Measurements from ENCODE around the gene SERPINB1. TPM values are rescaled to one million over a fixed set of nuclear protein-coding genes. Genes with fewer than 3 reads are reported as not detected.

The SERPINB1 gene
- total RNA-seq, 2 experiments from 2014 or later: 62.8 to 72.8 TPM

- H3K27ac Mint-ChIP-seq: no peak overlapping the region
- peaks cover 28% of the 10 kb centered on the region for H3K9me3 Mint-ChIP-seq
- ChIA-PET CTCF (interaction anchor here (1.4 kb wide), 1 partner anchor 9 kb away, joined by 3 read pairs; no protein-coding TSS in a partner anchor), POLR2A (interaction anchor here (0.7 kb wide), 1 partner anchor 15 kb away, joined by 3 read pairs; no protein-coding TSS in a partner anchor)
- no peaks in the 10 kb centered on the region for H3K27me3 Mint-ChIP-seq
- no peak overlapping the region for H3K4me3 Mint-ChIP-seq
- DNase-seq: no peak
- peaks cover 14% of the 10 kb centered on the region for H3K36me3 Mint-ChIP-seq (ENCODE audit: low read depth)
- H3K4me1 Mint-ChIP-seq: peaks cover 38% of the 10 kb centered on the region
These were observed 21.2 kb downstream of the SERPINB1 start for GRCh38 chr6:2820415-2820814.

GRCh38 chr6:2819978-2820377 lies 21.7 kb downstream of the SERPINB1 start:
- peaks cover 14% of the 10 kb centered on the region for H3K36me3 Mint-ChIP-seq (ENCODE audit: low read depth)
- H3K27me3 Mint-ChIP-seq: no peaks in the 10 kb centered on the region
- H3K9me3 Mint-ChIP-seq: peaks cover 33% of the 10 kb centered on the region
- ChIA-PET CTCF (interaction anchor here (1.4 to 2.0 kb wide), 2 partner anchors 9 to 28 kb away, joined by 3 to 6 read pairs; no protein-coding TSS in a partner anchor), POLR2A (interaction anchor here (0.7 kb wide), 1 partner anchor 15 kb away, joined by 3 read pairs; no protein-coding TSS in a partner anchor)
- peak overlapping the region; percentile 51 for H3K27ac Mint-ChIP-seq
- no peak for DNase-seq
- peaks cover 38% of the 10 kb centered on the region for H3K4me1 Mint-ChIP-seq
- no peak overlapping the region for H3K4me3 Mint-ChIP-seq

GRCh38 chr6:2819115-2819514 lies 22.5 kb downstream of the SERPINB1 start:
- peaks cover 38% of the 10 kb centered on the region for H3K4me1 Mint-ChIP-seq
- POLR2A ChIA-PET: interaction anchor here (0.7 to 0.9 kb wide), 2 partner anchors 22 to 52 kb away, joined by 3 read pairs; partner anchors contain the start of gene SERPINB1
- peaks cover 14% of the 10 kb centered on the region for H3K36me3 Mint-ChIP-seq (ENCODE audit: low read depth)
- no peaks in the 10 kb centered on the region for H3K27me3 Mint-ChIP-seq
- no peak for DNase-seq
- peaks cover 33% of the 10 kb centered on the region for H3K9me3 Mint-ChIP-seq
- H3K27ac Mint-ChIP-seq: no peak overlapping the region
- H3K4me3 Mint-ChIP-seq: no peak overlapping the region
- CTCF ChIA-PET: interaction anchor here (0.6 to 2.0 kb wide), 4 partner anchors 10 to 118 kb away, joined by 3 to 6 read pairs (median 3); no protein-coding TSS in a partner anchor

DNA sequence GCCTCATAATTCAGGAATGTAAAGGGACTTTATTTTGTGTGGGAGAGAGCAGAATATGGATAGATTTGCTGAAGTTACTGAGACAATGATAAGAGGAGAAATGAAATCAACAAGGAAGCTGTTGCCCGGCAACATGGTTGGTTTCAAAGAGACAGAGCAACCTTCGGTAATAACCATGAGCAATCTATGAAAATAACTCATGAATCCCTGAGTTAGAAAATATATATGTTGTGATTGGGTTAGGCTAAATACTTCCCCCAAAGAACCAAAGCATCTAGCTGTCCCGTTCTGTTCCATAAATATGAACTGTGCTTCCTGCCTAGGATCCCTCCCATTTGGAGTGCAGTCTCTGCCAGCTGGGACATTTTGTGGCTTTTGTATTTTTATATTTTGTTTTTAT lies 23.1 kb downstream of the SERPINB1 start:
- Mint-ChIP-seq H3K36me3 (ENCODE audit: low read depth) (peaks cover 14% of the 10 kb centered on the region), H3K27me3 (no peaks in the 10 kb centered on the region), H3K4me3 (no peak overlapping the region), H3K9me3 (peaks cover 32% of the 10 kb centered on the region), H3K27ac (no peak overlapping the region), H3K4me1 (peaks cover 38% of the 10 kb centered on the region)
- ChIA-PET CTCF (interaction anchor here (0.6 to 2.0 kb wide), 3 partner anchors 22 to 118 kb away, joined by 3 to 6 read pairs (median 3); no protein-coding TSS in a partner anchor), POLR2A (interaction anchor here (0.7 to 0.9 kb wide), 2 partner anchors 23 to 52 kb away, joined by 3 read pairs; partner anchors contain the start of gene SERPINB1)
- no peak for DNase-seq

DNA sequence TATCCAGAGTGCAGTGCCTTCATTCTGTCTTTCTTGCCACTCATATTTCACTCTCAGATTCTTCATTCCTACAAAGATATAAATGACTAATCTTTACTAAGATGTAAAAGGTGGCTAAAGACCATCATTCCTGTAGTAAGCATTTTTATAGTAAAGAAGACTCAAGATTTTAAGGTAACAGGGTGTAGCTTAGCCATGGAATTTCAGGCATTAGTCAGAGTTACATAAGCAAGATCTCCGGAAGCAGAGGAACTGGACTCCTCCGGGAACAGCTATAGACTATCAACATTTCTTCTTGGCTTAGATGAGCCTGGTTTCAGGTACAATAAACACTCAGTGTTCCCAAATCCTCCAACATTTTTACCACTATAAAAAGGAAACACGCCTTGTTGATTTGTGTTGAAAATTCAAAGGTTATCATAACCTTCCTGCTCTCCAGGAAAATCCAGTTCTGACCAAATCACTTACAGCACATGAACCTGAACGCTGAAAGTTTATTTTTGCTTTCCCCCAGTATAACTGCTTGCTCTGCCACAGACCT lies 23.7 kb downstream of the SERPINB1 start:
- no peak for DNase-seq
- Mint-ChIP-seq H3K9me3 (peaks cover 32% of the 10 kb centered on the region), H3K36me3 (ENCODE audit: low read depth) (peaks cover 14% of the 10 kb centered on the region), H3K4me3 (no peak overlapping the region), H3K27ac (no peak overlapping the region), H3K27me3 (no peaks in the 10 kb centered on the region), H3K4me1 (peaks cover 38% of the 10 kb centered on the region)
- ChIA-PET CTCF (interaction anchor here (0.6 to 2.0 kb wide), 4 partner anchors 14 to 399 kb away, joined by 3 to 6 read pairs (median 4); no protein-coding TSS in a partner anchor), POLR2A (no interaction called here)

GRCh38 chr6:2816158-2816557 lies 25.5 kb downstream of the SERPINB1 start:
- Mint-ChIP-seq H3K27ac (no peak overlapping the region), H3K4me1 (peaks cover 35% of the 10 kb centered on the region), H3K4me3 (no peak overlapping the region), H3K36me3 (ENCODE audit: low read depth) (peaks cover 14% of the 10 kb centered on the region), H3K9me3 (peaks cover 32% of the 10 kb centered on the region), H3K27me3 (no peaks in the 10 kb centered on the region)
- ChIA-PET CTCF (no interaction called here), POLR2A (no interaction called here)
- no peak for DNase-seq

DNA sequence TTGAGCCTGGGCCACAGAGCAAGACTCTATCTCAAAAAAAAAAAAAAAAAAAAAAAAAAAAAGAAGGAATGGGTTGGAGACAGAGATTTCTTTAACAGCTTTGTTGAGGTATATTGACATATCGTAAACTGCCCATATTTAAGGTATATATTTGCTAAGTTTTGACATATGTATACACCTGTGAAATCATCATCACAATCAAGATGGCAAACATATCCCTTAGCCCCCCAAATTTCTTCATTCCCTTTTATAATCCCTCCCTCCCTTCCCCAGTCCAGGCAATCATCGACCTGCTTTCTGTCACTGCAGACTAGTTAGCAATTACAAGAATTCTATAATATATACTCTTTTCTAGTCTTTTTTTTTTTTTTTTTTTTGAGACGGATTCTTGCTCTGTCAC lies 29.0 kb downstream of the SERPINB1 start:
- H3K9me3 Mint-ChIP-seq: peaks cover 29% of the 10 kb centered on the region
- H3K36me3 Mint-ChIP-seq (ENCODE audit: low read depth): peaks cover 14% of the 10 kb centered on the region
- H3K27ac Mint-ChIP-seq: no peak overlapping the region
- no peaks in the 10 kb centered on the region for H3K27me3 Mint-ChIP-seq
- ChIA-PET POLR2A (no interaction called here), CTCF (interaction anchor here (0.7 to 1.5 kb wide), 3 partner anchors 12 to 744 kb away, joined by 3 read pairs; no protein-coding TSS in a partner anchor)
- no peak overlapping the region for H3K4me3 Mint-ChIP-seq
- DNase-seq: no peak
- H3K4me1 Mint-ChIP-seq: peaks cover 18% of the 10 kb centered on the region

DNA sequence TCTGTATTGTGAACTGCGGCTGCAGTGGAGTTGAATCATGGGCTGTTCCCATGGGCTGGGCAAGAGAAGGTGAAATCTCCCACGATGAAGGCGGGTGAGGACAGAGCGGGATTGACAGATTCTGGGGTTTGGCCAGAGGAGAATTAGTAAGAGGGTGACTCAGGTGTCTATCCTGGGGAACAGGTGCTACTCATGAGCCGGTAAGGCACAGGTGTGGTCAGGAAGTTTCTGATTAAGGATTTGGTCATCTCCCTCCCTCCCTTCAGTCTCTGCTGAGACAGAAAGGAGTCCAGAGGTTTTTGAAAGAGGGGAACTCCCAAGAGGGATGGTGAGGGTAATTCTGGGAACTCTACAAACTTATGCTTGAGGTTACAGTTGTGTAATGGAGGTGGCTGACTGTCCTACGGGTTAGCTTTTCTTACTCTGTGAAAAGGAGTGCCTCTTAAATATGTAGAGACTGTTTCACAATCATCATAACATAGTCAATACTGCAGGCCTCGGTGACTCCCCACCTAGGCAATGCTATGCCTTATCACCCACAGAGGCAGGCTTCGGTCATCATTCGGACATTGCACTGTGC lies 31.5 kb downstream of the SERPINB1 start:
- H3K4me1 Mint-ChIP-seq: peaks cover 17% of the 10 kb centered on the region
- DNase-seq: no peak
- no peak overlapping the region for H3K4me3 Mint-ChIP-seq
- H3K9me3 Mint-ChIP-seq: peaks cover 4% of the 10 kb centered on the region
- no peaks in the 10 kb centered on the region for H3K27me3 Mint-ChIP-seq
- ChIA-PET POLR2A (no interaction called here), CTCF (interaction anchor here (1.0 to 1.4 kb wide), 4 partner anchors 13 to 19 kb away, joined by 3 to 4 read pairs (median 3); no protein-coding TSS in a partner anchor)
- H3K27ac Mint-ChIP-seq: no peak overlapping the region
- no peaks in the 10 kb centered on the region for H3K36me3 Mint-ChIP-seq (ENCODE audit: low read depth)

DNA sequence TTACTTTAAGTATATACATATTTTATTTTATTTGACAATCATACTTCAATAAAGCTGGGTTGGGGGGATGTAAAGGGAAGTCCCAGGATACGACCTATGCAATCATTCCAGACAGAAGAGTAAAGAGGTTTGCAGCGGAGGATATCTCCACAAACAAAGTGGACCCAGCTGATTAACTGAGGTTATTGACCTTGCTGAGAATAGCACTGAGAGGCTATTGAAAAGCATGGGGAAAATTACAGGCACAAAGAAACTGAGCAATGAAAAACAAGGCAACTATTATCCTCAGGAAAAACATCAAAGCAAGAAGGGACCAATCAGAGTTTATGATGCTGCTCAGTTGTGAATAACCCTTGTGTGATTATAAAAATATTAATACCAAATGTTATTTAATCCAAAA lies 32.6 kb downstream of the SERPINB1 start:
- Mint-ChIP-seq H3K9me3 (peaks cover 2% of the 10 kb centered on the region), H3K27ac (no peak overlapping the region), H3K4me3 (no peak overlapping the region), H3K36me3 (ENCODE audit: low read depth) (no peaks in the 10 kb centered on the region), H3K27me3 (no peaks in the 10 kb centered on the region), H3K4me1 (peaks cover 17% of the 10 kb centered on the region)
- DNase-seq: no peak
- POLR2A ChIA-PET: no interaction called here
- CTCF ChIA-PET: interaction anchor here (0.5 to 1.4 kb wide), 4 partner anchors 12 to 111 kb away, joined by 3 to 4 read pairs (median 3); no protein-coding TSS in a partner anchor

- Mint-ChIP-seq H3K36me3 (ENCODE audit: low read depth) (no peaks in the 10 kb centered on the region), H3K27me3 (no peaks in the 10 kb centered on the region), H3K4me1 (peaks cover 17% of the 10 kb centered on the region), H3K9me3 (no peaks in the 10 kb centered on the region), H3K4me3 (no peak overlapping the region), H3K27ac (no peak overlapping the region)
- CTCF ChIA-PET: interaction anchor here (1.2 kb wide), 1 partner anchor 18 kb away, joined by 3 read pairs; no protein-coding TSS in a partner anchor
- POLR2A ChIA-PET: no interaction called here
- DNase-seq: no peak
These were observed 34.1 kb downstream of the SERPINB1 start for GRCh38 chr6:2807342-2808090.

GRCh38 chr6:2806644-2807043 lies 35.0 kb downstream of the SERPINB1 start:
- ChIA-PET POLR2A (no interaction called here), CTCF (no interaction called here)
- H3K36me3 Mint-ChIP-seq (ENCODE audit: low read depth): no peaks in the 10 kb centered on the region
- H3K27me3 Mint-ChIP-seq: no peaks in the 10 kb centered on the region
- H3K4me3 Mint-ChIP-seq: no peak overlapping the region
- H3K4me1 Mint-ChIP-seq: peaks cover 17% of the 10 kb centered on the region
- no peak for DNase-seq
- H3K27ac Mint-ChIP-seq: no peak overlapping the region
- H3K9me3 Mint-ChIP-seq: peaks cover 2% of the 10 kb centered on the region

DNA sequence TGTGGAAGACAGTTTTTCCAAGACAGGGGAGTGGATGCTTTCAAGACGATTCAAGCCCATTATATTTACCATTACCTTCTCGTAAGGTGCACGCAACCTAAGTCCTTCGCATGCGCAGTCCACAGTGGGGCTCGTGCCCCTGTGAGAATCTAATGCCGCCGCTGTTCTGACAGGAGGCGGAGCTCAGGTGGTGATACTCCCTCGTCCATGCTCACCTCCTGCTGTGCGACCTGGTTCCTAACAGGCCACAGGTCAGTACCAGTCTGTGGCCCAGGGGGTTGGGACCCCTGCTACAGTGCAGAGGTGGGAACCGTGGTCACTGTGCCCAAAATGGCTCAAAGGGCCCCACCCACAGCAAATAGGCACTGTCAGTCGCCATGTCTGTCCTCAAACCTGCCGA lies 36.6 kb downstream of the SERPINB1 start:
- Mint-ChIP-seq H3K27ac (no peak overlapping the region), H3K36me3 (ENCODE audit: low read depth) (no peaks in the 10 kb centered on the region), H3K9me3 (peaks cover 2% of the 10 kb centered on the region), H3K27me3 (no peaks in the 10 kb centered on the region), H3K4me1 (peaks cover 15% of the 10 kb centered on the region), H3K4me3 (no peak overlapping the region)
- no peak for DNase-seq
- ChIA-PET POLR2A (no interaction called here), CTCF (no interaction called here)

- peaks cover 2% of the 10 kb centered on the region for H3K9me3 Mint-ChIP-seq
- H3K36me3 Mint-ChIP-seq (ENCODE audit: low read depth): no peaks in the 10 kb centered on the region
- no peak overlapping the region for H3K4me3 Mint-ChIP-seq
- no peak overlapping the region for H3K27ac Mint-ChIP-seq
- ChIA-PET POLR2A (no interaction called here), CTCF (interaction anchor here (1.1 to 1.6 kb wide), 2 partner anchors 13 kb away, joined by 3 to 6 read pairs; no protein-coding TSS in a partner anchor)
- peaks cover 15% of the 10 kb centered on the region for H3K4me1 Mint-ChIP-seq
- DNase-seq: no peak
- no peaks in the 10 kb centered on the region for H3K27me3 Mint-ChIP-seq
These were observed 37.1 kb downstream of the SERPINB1 start for GRCh38 chr6:2804516-2804915.

Data from activated CD4-positive, alpha-beta T cell treated with anti-CD3 and anti-CD28 coated beads, Interleukin-2, amount 10 ng/mL, durations not matched to agents 7 days and 5 days (primary cell).